ENCODE measurements around the gene KLHL3. TPM values are rescaled to one million over a fixed set of nuclear protein-coding genes. Genes with fewer than 3 reads are reported as not detected.

The KLHL3 gene
- total and polyA plus RNA-seq, 9 of the 15 experiments (the other 6 are each of a cell fraction or from before 2014, with no cell fraction given): under 0.01 to 1.5 (median 0.22) TPM

DNA sequence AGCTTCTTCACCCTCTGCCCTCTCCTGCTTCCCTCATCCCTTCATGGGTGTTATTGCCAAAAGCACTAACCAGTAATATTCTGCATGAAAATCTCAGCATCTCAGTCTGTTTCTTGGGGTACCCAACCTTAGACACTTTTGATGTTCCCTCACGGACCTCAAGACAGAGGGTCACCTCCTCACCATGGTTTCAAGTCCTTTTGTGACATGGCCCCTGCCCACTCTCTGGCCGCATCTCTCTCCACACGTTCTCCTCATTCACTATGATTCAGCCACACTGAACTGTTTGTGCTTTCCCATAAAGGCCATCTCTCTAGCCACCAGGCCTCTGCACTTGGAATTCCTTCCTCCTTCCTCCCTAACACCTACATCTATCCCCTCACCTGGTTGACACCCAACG is 125.3 kb downstream of the KLHL3 start:
- 0% methylated on average over 3 of the region's 4 CpGs for WGBS (ENCODE audit: insufficient coverage, low coverage, missing lambda C conversion rate)
- ChIA-PET CTCF (ENCODE audit: low intra/inter-chr PET ratio) (no interaction called here), POLR2A (no interaction called here)
- DNase-seq (ENCODE audit: extremely low read depth in 1 of 4, low spot score in 3 of 4): no peak
- no TSS peak for BruUV-seq (replicated peaks)
- no peak for TF ChIP-seq ZFP36 (IDR thresholded peaks at IDR 0.05; ENCODE audit: low read depth, low read length, partially characterized antibody)
- no peak for TF ChIP-seq ZNF124 (CRISPR knock-in tag; IDR thresholded peaks at IDR 0.05)
- no peak for TF ChIP-seq NFE2L1 (tag; IDR thresholded peaks at IDR 0.05; ENCODE audit: borderline replicate concordance, low read depth)
- TF ChIP-seq HMGN3 (IDR thresholded peaks at IDR 0.05; ENCODE audit: borderline replicate concordance, extremely low read depth, insufficient read length, low read depth, low read length): no peak
- no peak for TF ChIP-seq CBFA2T3 (IDR thresholded peaks at IDR 0.05)
- no peak for TF ChIP-seq ZNF311 (CRISPR knock-in tag; IDR thresholded peaks at IDR 0.05)
- TF ChIP-seq SRSF1 (IDR thresholded peaks at IDR 0.05; ENCODE audit: low read depth, low read length): no peak
- no peak for TF ChIP-seq ELF2 (CRISPR knock-in tag; IDR thresholded peaks at IDR 0.05)
- no peak for TF ChIP-seq POLR3A (IDR thresholded peaks at IDR 0.05; ENCODE audit: borderline replicate concordance, extremely low read depth, insufficient read depth, insufficient read length)
- no peak for TF ChIP-seq BRCA1 (IDR thresholded peaks at IDR 0.05)
- TF ChIP-seq BRCA1 (CRISPR knock-in tag; IDR thresholded peaks at IDR 0.05): no peak
- no peak for TF ChIP-seq SLC30A9 (CRISPR knock-in tag; IDR thresholded peaks at IDR 0.05)
- no peak for TF ChIP-seq CBX1 (IDR thresholded peaks at IDR 0.05; ENCODE audit: low read depth)
- no peak for TF ChIP-seq COPS2 (conservative IDR thresholded peaks at IDR 0.05)
- TF ChIP-seq, protein P1, sequence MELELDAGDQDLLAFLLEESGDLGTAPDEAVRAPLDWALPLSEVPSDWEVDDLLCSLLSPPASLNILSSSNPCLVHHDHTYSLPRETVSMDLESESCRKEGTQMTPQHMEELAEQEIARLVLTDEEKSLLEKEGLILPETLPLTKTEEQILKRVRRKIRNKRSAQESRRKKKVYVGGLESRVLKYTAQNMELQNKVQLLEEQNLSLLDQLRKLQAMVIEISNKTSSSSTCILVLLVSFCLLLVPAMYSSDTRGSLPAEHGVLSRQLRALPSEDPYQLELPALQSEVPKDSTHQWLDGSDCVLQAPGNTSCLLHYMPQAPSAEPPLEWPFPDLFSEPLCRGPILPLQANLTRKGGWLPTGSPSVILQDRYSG (tag; conservative IDR thresholded peaks at IDR 0.05; ENCODE audit: low read depth): no peak
- no peak for TF ChIP-seq PHF21A (IDR thresholded peaks at IDR 0.05; ENCODE audit: borderline replicate concordance, low read depth)
- H3K4me2 ChIP-seq (ENCODE audit: insufficient read depth, low read length): no peak overlapping the region
- no peak overlapping the region for H3K9ac ChIP-seq (ENCODE audit: insufficient read depth in 1 of 2, low read depth in 2 of 2, low read length in 2 of 2)
- no peaks in the 10 kb centered on the region for H3K9me1 ChIP-seq (ENCODE audit: control insufficient read depth, insufficient read depth, low read length)
- no peaks in the 10 kb centered on the region for H3K79me2 ChIP-seq (ENCODE audit: control insufficient read depth, insufficient read depth, low read length)
- H3K4me3 ChIP-seq: no peak overlapping the region
- in situ Hi-C loops (cut with MboI): no loop called here
- intact Hi-C loops (cut with micrococcal nuclease): no loop called here
- no peaks in the 10 kb centered on the region for H3K4me1 ChIP-seq (replicated peaks in 1 of 2; ENCODE audit: control insufficient read depth in 2 of 2, insufficient read depth in 2 of 2, low read length in 2 of 2)
- H3K27me3 ChIP-seq (ENCODE audit: control insufficient read depth in 2 of 2, insufficient read depth in 2 of 2, low read length in 2 of 2): peaks cover 9 to 33% of the 10 kb centered on the region in 2 experiments; a peak in 4 of 5 replicates
- ATAC-seq: no peak
- no peak overlapping the region for H3K27ac ChIP-seq (ENCODE audit: extremely low read depth, low read depth, low read length)
- no peaks in the 10 kb centered on the region for H3K9me3 ChIP-seq (replicated peaks; ENCODE audit: control insufficient read depth, insufficient read depth, low read depth, low read length)
- peaks cover 7% of the 10 kb centered on the region; the same call in 1 of the 2 replicates for H4K20me1 ChIP-seq (replicated peaks; ENCODE audit: control insufficient read depth, insufficient read depth, low read length)
- FAIRE-seq: no peak
- no peaks in the 10 kb centered on the region for H3K36me3 ChIP-seq (ENCODE audit: control insufficient read depth, insufficient read depth, low read length)
- H2AFZ ChIP-seq (ENCODE audit: low read depth, low read length): no peak overlapping the region
